Stomach (tissue), 9 donors: ENCODE results near the gene FAM168B. TPM values are rescaled to one million over a fixed set of nuclear protein-coding genes. Genes with fewer than 3 reads are reported as not detected.

Experiments used
- DNase-seq, 2 donors: peaks; one replicate each; pipeline versions ENCODE4 v3.0.0 to v3.0.0-alpha.2; 2013 to 2019
- H3K27ac ChIP-seq, 5 donors: fragments of 200-600 bp in 4 of 5; sonication (generic) in 4 of 5; one replicate each; pipeline ENCODE4 v1.5.1; 2013 to 2019; ENCODE audit warnings: mild to moderate bottlenecking in 1 of 5, moderate library complexity in 1 of 5
- H3K27me3 ChIP-seq, 3 donors: fragments of 200-600 bp; sonication (generic); one replicate each; pipeline ENCODE4 v1.5.1; 2017 to 2019; ENCODE audit warnings: mixed run types in 1 of 3
- H3K36me3 ChIP-seq, 4 donors: fragments of 200-600 bp; sonication (generic); 1 replicate in 3 of 4; 2 replicates in 1 of 4; pipeline ENCODE4 v1.5.1; 2016 to 2019
- H3K4me1 ChIP-seq, 4 donors: fragments of 200-600 bp; sonication (generic); one replicate each; pipeline ENCODE4 v1.5.1; 2016 to 2019
- H3K4me3 ChIP-seq, 4 donors: fragments of 200-600 bp; sonication (generic) in 3 of 4; one replicate each; pipeline ENCODE4 v1.5.1; 2016 to 2019; ENCODE audit warnings: mild to moderate bottlenecking in 1 of 4
- H3K9me3 ChIP-seq, 4 donors: fragments of 200-600 bp; sonication (generic); one replicate each; pipeline ENCODE4 v1.5.1; 2016 to 2019
- CTCF ChIP-seq, 7 experiments: fragments of 450-650 bp in 4 of 7; fragments of 200-600 bp in 3 of 7; sonication (generic) in 3 of 7; IDR thresholded peaks; one replicate each; pipeline ENCODE4 v1.5.1; 2016 to 2019; ENCODE audit warnings: antibody characterized with exemption in 7 of 7, control low read depth in 2 of 7, mild to moderate bottlenecking in 1 of 7
- EP300 ChIP-seq: sonication (generic); formaldehyde crosslinking; IDR thresholded peaks from one replicate; pipeline ENCODE4 v1.6.1; 2017; ENCODE audit warnings: antibody characterized with exemption
- POLR2A ChIP-seq, 4 donors: fragments of 450-650 bp; IDR thresholded peaks; one replicate each; pipeline ENCODE4 v1.6.1; 2016; ENCODE audit warnings: antibody characterized with exemption in 4 of 4, control low read depth in 2 of 4, mild to moderate bottlenecking in 1 of 4, moderate library complexity in 1 of 4
- POLR2AphosphoS5 ChIP-seq, 3 donors: sonication (generic); formaldehyde crosslinking; IDR thresholded peaks; one replicate each; pipeline ENCODE4 v1.6.1; 2016; ENCODE audit warnings: antibody characterized with exemption in 3 of 3
- WGBS, 5 donors: extraction: QIAGEN DNeasy Blood & Tissue Kit in 3 of 5; methylation state at CpG; one replicate each; pipeline versions ENCODE4 v1.1.5 to v1.1.7; 2013 to 2018; 5-methylcytosine and 5-hydroxymethylcytosine counted together
- intact Hi-C: fragments of 100-400 bp; cut with DNase I; formaldehyde crosslinking; loops from one replicate; pipeline ENCODE4 v1.15.1; 2023; ENCODE audit warnings: low total_unique reads
- polyA plus RNA-seq, 3 donors: library from polyadenylated mRNA; stranded (reverse); fragments of 200-250 nt; gene quantifications; one replicate each; pipeline ENCODE4 v1.2.3, GENCODE V29; 2013
- total RNA-seq, 5 donors: library from RNA; depleted of rRNA; stranded (reverse); fragments of >200 nt; gene quantifications; one replicate each; pipeline versions ENCODE4 v1.1.0 to v1.2.3, GENCODE V29; 2014 to 2016
- donor health status: healthy with polysubstance abuse.
- donor health status: Bipolar disorder and iron deficiency.
- donor health status: healthy.

Gene FAM168B
- total and polyA plus RNA-seq, 8 donors, result 8.2 to 103 (median 42.7) TPM

- Histone ChIP-seq H3K9me3 (no peaks in the 10 kb centered on the region), H3K27ac (no peak overlapping the region), H3K36me3 (no peaks in the 10 kb centered on the region), H3K4me1 (no peaks in the 10 kb centered on the region), H3K27me3 (peaks cover 0 to 31% (median 5%) of the 10 kb centered on the region in 3 donors), H3K4me3 (no peak overlapping the region)
- TF ChIP-seq POLR2AphosphoS5 (IDR thresholded peaks at IDR 0.05), result no peak
- TF ChIP-seq EP300, result no peak
- no peak for TF ChIP-seq POLR2A (IDR thresholded peaks at IDR 0.05)
- TF ChIP-seq CTCF (IDR thresholded peaks at IDR 0.05), result no peak
- 56 to 70% (median 62%) methylated on average over 6 of the region's 6 CpGs for WGBS, 5 donors
- no peak for DNase-seq
- intact Hi-C loops, result no loop called here
These were observed 83.4 kb downstream of the FAM168B start for GRCh38 chr2:131009713-131010475.

- 82 to 91% (median 90%) methylated on average over 1 of the region's 1 CpG for WGBS, 5 donors
- Histone ChIP-seq H3K36me3 (no peaks in the 10 kb centered on the region), H3K4me1 (no peaks in the 10 kb centered on the region), H3K27ac (no peak overlapping the region), H3K9me3 (no peaks in the 10 kb centered on the region), H3K27me3 (peaks cover 0 to 40% (median 6%) of the 10 kb centered on the region in 3 donors), H3K4me3 (no peak overlapping the region)
- DNase-seq, result no peak
- TF ChIP-seq POLR2AphosphoS5 (IDR thresholded peaks at IDR 0.05) (no peak), EP300 (no peak), CTCF (IDR thresholded peaks at IDR 0.05) (no peak), POLR2A (IDR thresholded peaks at IDR 0.05) (no peak)
- intact Hi-C loops, result no loop called here
These were observed 84.3 kb downstream of the FAM168B start for GRCh38 chr2:131008967-131009366.

GRCh38 chr2:131006561-131006960 is 86.7 kb downstream of the FAM168B start:
- Histone ChIP-seq H3K36me3 (no peaks in the 10 kb centered on the region), H3K4me3 (no peak overlapping the region), H3K9me3 (no peaks in the 10 kb centered on the region), H3K27ac (no peak overlapping the region), H3K27me3 (peaks cover 0 to 40% (median 6%) of the 10 kb centered on the region in 3 donors), H3K4me1 (no peaks in the 10 kb centered on the region)
- no peak for DNase-seq
- TF ChIP-seq POLR2A (IDR thresholded peaks at IDR 0.05), result no peak
- no peak for TF ChIP-seq EP300
- TF ChIP-seq POLR2AphosphoS5 (IDR thresholded peaks at IDR 0.05), result no peak
- TF ChIP-seq CTCF (IDR thresholded peaks at IDR 0.05), result no peak
- 83 to 92% (median 90%) methylated on average over 2 of the region's 2 CpGs for WGBS, 5 donors
- intact Hi-C loops, result no loop called here

- TF ChIP-seq CTCF (IDR thresholded peaks at IDR 0.05), result no peak
- no peak for TF ChIP-seq EP300
- no peak for TF ChIP-seq POLR2AphosphoS5 (IDR thresholded peaks at IDR 0.05)
- no peak for TF ChIP-seq POLR2A (IDR thresholded peaks at IDR 0.05)
- Histone ChIP-seq H3K4me3 (no peak overlapping the region), H3K27me3 (peaks cover 0 to 33% (median 6%) of the 10 kb centered on the region in 3 donors), H3K4me1 (no peaks in the 10 kb centered on the region), H3K9me3 (no peaks in the 10 kb centered on the region), H3K27ac (no peak overlapping the region), H3K36me3 (no peaks in the 10 kb centered on the region)
- intact Hi-C loops, result no loop called here
- DNase-seq, result no peak
- WGBS, 5 donors, result 69 to 77% (median 74%) methylated on average over 14 to 16 of the region's 16 CpGs
These were observed 87.9 kb downstream of the FAM168B start for GRCh38 chr2:131005216-131005935.
